ENCODE measurements around the gene ZWINT. TPM values are rescaled to one million over a fixed set of nuclear protein-coding genes. Genes with fewer than 3 reads are reported as not detected.

Gene ZWINT
- 6.2 and 10.2 TPM in 2 replicates for total RNA-seq

GRCh38 chr10:56360967-56361612, at the start of gene ZWINT:
TSS of gene ZWINT (minus strand) at chr10:56361259. CDS start at chr10:56361236, 23 bp downstream.

